Epithelial cell of alveolus of lung (primary cell): ENCODE measurements around the gene LARGE1. TPM values are rescaled to one million over a fixed set of nuclear protein-coding genes. Genes with fewer than 3 reads are reported as not detected.

ENCODE experiments used
- total RNA-seq: library from RNA; depleted of rRNA; stranded (reverse); fragments of >200 nt; gene quantifications from 2 replicates; pipeline ENCODE4 v1.2.1, GENCODE V29; 2015

The LARGE1 gene
- 4.6 and 6.2 TPM in 2 replicates for total RNA-seq

GRCh38 chr22:33920197-33920540 lies at the start of gene LARGE1:
Gene LARGE1, minus strand, starts transcription at chr22:33920476.

